Activated naive CD4-positive, alpha-beta T cell treated with anti-CD3 and anti-CD28 coated beads, Interleukin-2, amount 50 U/mL, for 16 hours (primary cell): Measurements from ENCODE around the gene ITPRIP.

Source experiments
- DNase-seq: peaks from one replicate; pipeline ENCODE4 v3.0.0-alpha.2; 2020

Gene ITPRIP

GRCh38 chr10:104274762-104275721 lies 63.2 kb downstream of the ITPRIP start:
- peak; percentile 58 for DNase-seq

GRCh38 chr10:104273899-104274575 lies 64.2 kb downstream of the ITPRIP start:
- no peak for DNase-seq

- no peak for DNase-seq
Measured at GRCh38 chr10:104273286-104273685, 65.0 kb downstream of the ITPRIP start.

GRCh38 chr10:104268713-104269645 lies 69.3 kb downstream of the ITPRIP start, which contains the start of gene GSTO2:
Gene GSTO2 (plus strand): TSS chr10:104269184. CDS start chr10:104274916, 5,732 bp downstream.
- DNase-seq: peak; percentile 99

- DNase-seq: no peak
Measured at GRCh38 chr10:104268405-104268712, 69.9 kb downstream of the ITPRIP start.

GRCh38 chr10:104267721-104268404 lies 70.4 kb downstream of the ITPRIP start:
- DNase-seq: peak; percentile 43

GRCh38 chr10:104264783-104265182 lies 73.5 kb downstream of the ITPRIP start:
- DNase-seq: no peak

- DNase-seq: no peak
Measured at GRCh38 chr10:104262055-104262454, 76.2 kb downstream of the ITPRIP start.

GRCh38 chr10:104260775-104261115 lies 77.5 kb downstream of the ITPRIP start:
- DNase-seq: no peak

GRCh38 chr10:104259999-104260774 lies 78.1 kb downstream of the ITPRIP start:
- DNase-seq: no peak
